NCI-H2171 (cell line): ENCODE results near the gene C16orf74.

Experiments used
- DNase-seq: peaks from one replicate; lab custom pipeline; 2025; lab: John Stamatoyannopoulos, UW

C16orf74 gene

GRCh38 chr16:85774811-85775210, 23.9 kb upstream of the C16orf74 start:
- DNase-seq, result no peak

- DNase-seq, result no peak
These were observed 23.2 kb upstream of the C16orf74 start for GRCh38 chr16:85774136-85774535.

GRCh38 chr16:85773044-85773443, 22.1 kb upstream of the C16orf74 start:
- no peak for DNase-seq

GRCh38 chr16:85770741-85771140, 19.8 kb upstream of the C16orf74 start:
- DNase-seq, result no peak

GRCh38 chr16:85768199-85768598, 17.3 kb upstream of the C16orf74 start:
- DNase-seq, result no peak

GRCh38 chr16:85767531-85767930, 16.6 kb upstream of the C16orf74 start:
- no peak for DNase-seq

- no peak for DNase-seq
These were observed 14.9 kb upstream of the C16orf74 start for GRCh38 chr16:85765767-85766166.

GRCh38 chr16:85765211-85765610, 14.3 kb upstream of the C16orf74 start:
- DNase-seq, result no peak

GRCh38 chr16:85763616-85764015, 12.7 kb upstream of the C16orf74 start:
- DNase-seq, result no peak

GRCh38 chr16:85762970-85763369, 12.1 kb upstream of the C16orf74 start:
- DNase-seq, result no peak

- DNase-seq, result no peak
These were observed 11.0 kb upstream of the C16orf74 start for GRCh38 chr16:85761861-85762260.

- DNase-seq, result peak; percentile 17
These were observed 8.9 kb upstream of the C16orf74 start for GRCh38 chr16:85759631-85760419.

- DNase-seq, result no peak
These were observed 8.2 kb upstream of the C16orf74 start for GRCh38 chr16:85759136-85759535.

- DNase-seq, result no peak
These were observed 6.5 kb upstream of the C16orf74 start for GRCh38 chr16:85757341-85757822.

GRCh38 chr16:85755929-85756768, 5.3 kb upstream of the C16orf74 start:
- DNase-seq, result no peak

GRCh38 chr16:85754413-85754812, 3.5 kb upstream of the C16orf74 start:
- no peak for DNase-seq

GRCh38 chr16:85753976-85754375, 3.1 kb upstream of the C16orf74 start:
- DNase-seq, result no peak

GRCh38 chr16:85753559-85753958, 2.7 kb upstream of the C16orf74 start:
- DNase-seq, result no peak

- peak; percentile 36 for DNase-seq
These were observed 1.9 kb upstream of the C16orf74 start for GRCh38 chr16:85752511-85753420.

- DNase-seq, result peak; percentile 34
These were observed 1.0 kb upstream of the C16orf74 start for GRCh38 chr16:85751698-85752501.
